HAP-1 (cell line): ENCODE results near the gene PSMA1.
"Not testable (repeated sequence)": the region's sequence is repeated elsewhere in the genome, so short reads cannot be mapped to it uniquely, and the experiment has no call there.

Experiments
- DNase-seq, 2 experiments: peaks; one replicate each; pipeline ENCODE4 v3.0.0-alpha.2; 2016 to 2020; ENCODE audit warnings: low spot score in 2 of 2
- H3K27me3 ChIP-seq: fragments of 250-450 bp; sonication (Bioruptor Pico); 2 replicates; pipeline ENCODE4 v1.5.1; 2020; ENCODE audit warnings: low read depth, mild to moderate bottlenecking, moderate library complexity
- H3K36me3 ChIP-seq: fragments of 250-450 bp; sonication (Bioruptor Pico); replicated peaks from 2 replicates; pipeline ENCODE4 v1.5.1; 2020; ENCODE audit warnings: mild to moderate bottlenecking
- H3K4me1 ChIP-seq: fragments of 250-450 bp; sonication (Bioruptor Pico); 2 replicates; pipeline ENCODE4 v1.5.1; 2020; ENCODE audit warnings: mild to moderate bottlenecking
- H3K4me3 ChIP-seq: fragments of 250-450 bp; sonication (Bioruptor Pico); 2 replicates; pipeline ENCODE4 v1.5.1; 2020; ENCODE audit warnings: mild to moderate bottlenecking, moderate library complexity
- H3K9me3 ChIP-seq: fragments of 250-450 bp; sonication (Bioruptor Pico); 2 replicates; pipeline ENCODE4 v1.5.1; 2020; ENCODE audit warnings: mild to moderate bottlenecking, moderate library complexity
- in situ Hi-C: fragments of 300-500 bp; cut with MboI; formaldehyde crosslinking; loops from 3 replicates; pipeline ENCODE4 v1.14.3; 2020; ENCODE audit warnings: low sequenced_read_pairs, inconsistent platforms, mixed read lengths

Gene PSMA1

GRCh38 chr11:14519917-14520746 lies at the start of gene PSMA1:
Gene PSMA1 (minus strand): TSS chr11:14520386. CDS start chr11:14520299, 87 bp downstream.
- Histone ChIP-seq H3K27me3 (no peaks in the 10 kb centered on the region), H3K36me3 (peaks cover 28% of the 10 kb centered on the region), H3K4me1 (peaks cover 8% of the 10 kb centered on the region), H3K4me3 (peak within 1 kb of the TSS; percentile 80), H3K9me3 (no peaks in the 10 kb centered on the region)
- peak; percentile 96 to 97 for DNase-seq
- in situ Hi-C loops = loop anchor here (10.0 kb wide), 2 partner anchors 125 to 375 kb away; partner anchors contain the start of genes CYP2R1 and PDE3B

- H3K36me3 ChIP-seq, H3K27me3 ChIP-seq: not testable (repeated sequence)
Observed at GRCh38 chr11:14569516-14569915, 49.3 kb upstream of the PSMA1 start.

GRCh38 chr11:14567064-14567651 lies 47.0 kb upstream of the PSMA1 start:
- no peaks in the 10 kb centered on the region for H3K27me3 ChIP-seq
- H3K9me3 ChIP-seq = no peaks in the 10 kb centered on the region
- no peak overlapping the region for H3K4me3 ChIP-seq
- H3K4me1 ChIP-seq = peaks cover 6% of the 10 kb centered on the region
- no peaks in the 10 kb centered on the region for H3K36me3 ChIP-seq
- DNase-seq = no peak
- in situ Hi-C loops = no loop called here

More at GRCh38 chr11:14569516-14569915, 49.3 kb upstream of the PSMA1 start:
- H3K4me1 ChIP-seq, H3K4me3 ChIP-seq, in situ Hi-C loops, H3K9me3 ChIP-seq, DNase-seq: not testable (repeated sequence)

- DNase-seq = no peak
- no peaks in the 10 kb centered on the region for H3K9me3 ChIP-seq
- H3K4me1 ChIP-seq = peaks cover 6% of the 10 kb centered on the region
- H3K36me3 ChIP-seq = no peaks in the 10 kb centered on the region
- H3K4me3 ChIP-seq = no peak overlapping the region
- H3K27me3 ChIP-seq = no peaks in the 10 kb centered on the region
- in situ Hi-C loops = no loop called here
Observed at GRCh38 chr11:14566331-14567063, 46.3 kb upstream of the PSMA1 start.

- Histone ChIP-seq H3K4me3 (no peak overlapping the region), H3K27me3 (no peaks in the 10 kb centered on the region), H3K9me3 (no peaks in the 10 kb centered on the region), H3K36me3 (no peaks in the 10 kb centered on the region), H3K4me1 (peaks cover 6% of the 10 kb centered on the region)
- in situ Hi-C loops = no loop called here
- DNase-seq = no peak
Observed at GRCh38 chr11:14565845-14566244, 45.7 kb upstream of the PSMA1 start.

GRCh38 chr11:14555818-14556217 lies 35.6 kb upstream of the PSMA1 start:
- no peak overlapping the region for H3K4me3 ChIP-seq

GRCh38 chr11:14554959-14555358 lies 34.8 kb upstream of the PSMA1 start:
- Histone ChIP-seq H3K4me3 (no peak overlapping the region), H3K36me3 (no peaks in the 10 kb centered on the region), H3K4me1 (no peaks in the 10 kb centered on the region), H3K27me3 (no peaks in the 10 kb centered on the region), H3K9me3 (no peaks in the 10 kb centered on the region)
- no peak for DNase-seq
- in situ Hi-C loops = no loop called here

More at GRCh38 chr11:14555818-14556217, 35.6 kb upstream of the PSMA1 start:
- Histone ChIP-seq H3K4me1 (no peaks in the 10 kb centered on the region), H3K27me3 (no peaks in the 10 kb centered on the region), H3K36me3 (no peaks in the 10 kb centered on the region), H3K9me3 (no peaks in the 10 kb centered on the region)
- no peak for DNase-seq
- in situ Hi-C loops = no loop called here

GRCh38 chr11:14552089-14552488 lies 31.9 kb upstream of the PSMA1 start:
- H3K36me3 ChIP-seq = no peaks in the 10 kb centered on the region
- no peak for DNase-seq
- H3K4me1 ChIP-seq = no peaks in the 10 kb centered on the region
- no peaks in the 10 kb centered on the region for H3K9me3 ChIP-seq
- no peak overlapping the region for H3K4me3 ChIP-seq
- in situ Hi-C loops = no loop called here
- H3K27me3 ChIP-seq = no peaks in the 10 kb centered on the region

- H3K9me3 ChIP-seq = no peaks in the 10 kb centered on the region
- no peaks in the 10 kb centered on the region for H3K4me1 ChIP-seq
- no peaks in the 10 kb centered on the region for H3K36me3 ChIP-seq
- in situ Hi-C loops = no loop called here
- DNase-seq = no peak
- H3K27me3 ChIP-seq = no peaks in the 10 kb centered on the region
- no peak overlapping the region for H3K4me3 ChIP-seq
Observed at GRCh38 chr11:14551380-14551779, 31.2 kb upstream of the PSMA1 start.

GRCh38 chr11:14549891-14550290 lies 29.7 kb upstream of the PSMA1 start:
- Histone ChIP-seq H3K9me3 (no peaks in the 10 kb centered on the region), H3K4me3 (no peak overlapping the region), H3K4me1 (no peaks in the 10 kb centered on the region), H3K36me3 (no peaks in the 10 kb centered on the region), H3K27me3 (no peaks in the 10 kb centered on the region)
- no peak for DNase-seq
- in situ Hi-C loops = no loop called here

GRCh38 chr11:14547440-14547839 lies 27.3 kb upstream of the PSMA1 start:
- H3K36me3 ChIP-seq = no peaks in the 10 kb centered on the region
- peaks cover 1% of the 10 kb centered on the region; the same call in 1 of the 2 replicates for H3K4me1 ChIP-seq
- DNase-seq = no peak
- no peaks in the 10 kb centered on the region for H3K9me3 ChIP-seq
- no peak overlapping the region for H3K4me3 ChIP-seq
- in situ Hi-C loops = no loop called here
- no peaks in the 10 kb centered on the region for H3K27me3 ChIP-seq

- Histone ChIP-seq H3K36me3 (no peaks in the 10 kb centered on the region), H3K4me3 (no peak overlapping the region), H3K27me3 (no peaks in the 10 kb centered on the region), H3K4me1 (peaks cover 9% of the 10 kb centered on the region), H3K9me3 (no peaks in the 10 kb centered on the region)
- in situ Hi-C loops = no loop called here
- no peak for DNase-seq
Observed at GRCh38 chr11:14546672-14547071, 26.5 kb upstream of the PSMA1 start.

- in situ Hi-C loops = no loop called here
- H3K4me1 ChIP-seq = peaks cover 17% of the 10 kb centered on the region
- no peak overlapping the region for H3K4me3 ChIP-seq
- no peak for DNase-seq
- no peaks in the 10 kb centered on the region for H3K36me3 ChIP-seq
- H3K27me3 ChIP-seq = no peaks in the 10 kb centered on the region
- H3K9me3 ChIP-seq = no peaks in the 10 kb centered on the region
Observed at GRCh38 chr11:14544611-14545010, 24.4 kb upstream of the PSMA1 start.

GRCh38 chr11:14543260-14543659 lies 23.1 kb upstream of the PSMA1 start:
- H3K27me3 ChIP-seq = no peaks in the 10 kb centered on the region
- H3K4me1 ChIP-seq = peaks cover 17% of the 10 kb centered on the region
- in situ Hi-C loops = no loop called here
- DNase-seq = no peak
- H3K4me3 ChIP-seq = no peak overlapping the region
- no peaks in the 10 kb centered on the region for H3K9me3 ChIP-seq
- H3K36me3 ChIP-seq = no peaks in the 10 kb centered on the region
